RWPE2 (cell line): ENCODE data around the gene RAB1A.
"Not testable (repeated sequence)": the region's sequence is repeated elsewhere in the genome, so short reads cannot be mapped to it uniquely, and the experiment has no call there.

Experiments used
- ATAC-seq: fragments of 200-7000 bp; cut with Tn5 transposase; 3 replicates; pipeline ENCODE4 v1.9.1; 2021; ENCODE audit warnings: low read depth
- DNase-seq: peaks from one replicate; pipeline ENCODE4 v3.0.0-alpha.2; 2020; ENCODE audit warnings: low spot score
- H3K27ac ChIP-seq: fragments of 450-650 bp; 2 replicates; pipeline ENCODE4 v1.5.1; 2017; ENCODE audit warnings: mild to moderate bottlenecking; ENCODE audit not compliant: poor library complexity, severe bottlenecking
- H3K27me3 ChIP-seq: fragments of 250-450 bp; sonication (Bioruptor Pico); 2 replicates; pipeline ENCODE4 v1.5.1; 2021; ENCODE audit warnings: mild to moderate bottlenecking, moderate library complexity; ENCODE audit not compliant: insufficient read depth, poor library complexity, severe bottlenecking
- H3K36me3 ChIP-seq: fragments of 250-450 bp; sonication (Bioruptor Pico); 2 replicates; pipeline ENCODE4 v1.5.1; 2020; ENCODE audit warnings: low read depth, mild to moderate bottlenecking, moderate library complexity
- H3K4me1 ChIP-seq: fragments of 250-450 bp; sonication (Bioruptor Pico); 2 replicates; pipeline ENCODE4 v1.5.1; 2021; ENCODE audit warnings: mild to moderate bottlenecking, moderate library complexity; ENCODE audit not compliant: insufficient read depth, poor library complexity, severe bottlenecking
- H3K4me3 ChIP-seq: fragments of 250-450 bp; sonication (Bioruptor Pico); 2 replicates; pipeline ENCODE4 v1.5.1; 2021; ENCODE audit warnings: mild to moderate bottlenecking, moderate library complexity; ENCODE audit not compliant: severe bottlenecking
- H3K9me3 ChIP-seq: fragments of 250-450 bp; sonication (Bioruptor Pico); 2 replicates; pipeline ENCODE4 v1.5.1; 2021; ENCODE audit warnings: mild to moderate bottlenecking, moderate library complexity; ENCODE audit not compliant: severe bottlenecking
- CTCF ChIP-seq: fragments of 450-650 bp; IDR thresholded peaks from one replicate; pipeline ENCODE4 v1.5.1; 2017; ENCODE audit warnings: mild to moderate bottlenecking, moderate library complexity; ENCODE audit not compliant: poor library complexity, severe bottlenecking

The RAB1A gene

GRCh38 chr2:65128297-65129190 is 1.4 kb downstream of the RAB1A start:
- Histone ChIP-seq H3K36me3 (peaks cover 21% of the 10 kb centered on the region), H3K9me3 (no peaks in the 10 kb centered on the region), H3K27ac (peak overlapping the region; percentile 59), H3K4me3 (peak overlapping the region; percentile 72), H3K27me3 (no peaks in the 10 kb centered on the region), H3K4me1 (peaks cover 16% of the 10 kb centered on the region)
- no peak for ATAC-seq
- DNase-seq, result no peak
- no peak for TF ChIP-seq CTCF

- ATAC-seq, H3K9me3 ChIP-seq, H3K4me3 ChIP-seq, H3K27ac ChIP-seq, DNase-seq, H3K27me3 ChIP-seq: not testable (repeated sequence)
- peaks cover 24% of the 10 kb centered on the region for H3K36me3 ChIP-seq
- peaks cover 16% of the 10 kb centered on the region for H3K4me1 ChIP-seq
Observed at GRCh38 chr2:65125457-65125856, 4.4 kb downstream of the RAB1A start.

GRCh38 chr2:65122313-65122712 is 7.6 kb downstream of the RAB1A start:
- H3K9me3 ChIP-seq, result no peaks in the 10 kb centered on the region
- H3K36me3 ChIP-seq, result peaks cover 23% of the 10 kb centered on the region; the same call in 1 of the 2 replicates
- no peak for DNase-seq
- no peak for TF ChIP-seq CTCF
- H3K4me3 ChIP-seq, result no peak overlapping the region
- no peak overlapping the region for H3K27ac ChIP-seq
- H3K27me3 ChIP-seq, result no peaks in the 10 kb centered on the region
- ATAC-seq, result no peak
- peaks cover 11% of the 10 kb centered on the region for H3K4me1 ChIP-seq

- ATAC-seq (no peak), DNase-seq (no peak)
- peaks cover 20% of the 10 kb centered on the region; the same call in 1 of the 2 replicates for H3K36me3 ChIP-seq
- H3K4me3 ChIP-seq, result no peak overlapping the region
- TF ChIP-seq CTCF, result no peak
- H3K27ac ChIP-seq, result no peak overlapping the region
- no peaks in the 10 kb centered on the region for H3K27me3 ChIP-seq
- no peaks in the 10 kb centered on the region for H3K9me3 ChIP-seq
- peaks cover 3% of the 10 kb centered on the region for H3K4me1 ChIP-seq
Observed at GRCh38 chr2:65120990-65121693, 8.8 kb downstream of the RAB1A start.

- Histone ChIP-seq H3K4me3 (no peak overlapping the region), H3K36me3 (peaks cover 18% of the 10 kb centered on the region; the same call in 1 of the 2 replicates), H3K27ac (no peak overlapping the region), H3K27me3 (no peaks in the 10 kb centered on the region), H3K4me1 (no peaks in the 10 kb centered on the region), H3K9me3 (no peaks in the 10 kb centered on the region)
- DNase-seq, result no peak
- no peak for TF ChIP-seq CTCF
- no peak for ATAC-seq
Observed at GRCh38 chr2:65116645-65117044, 13.3 kb downstream of the RAB1A start.
